ENCODE results near the gene CGN.

- TF ChIP-seq CTCF (IDR thresholded peaks at IDR 0.05; ENCODE audit: insufficient read depth, low read length) = no peak
- TF ChIP-seq POLR2AphosphoS5 (IDR thresholded peaks at IDR 0.05; ENCODE audit: low read depth) = peak; percentile 45
- no peak for TF ChIP-seq GABPA (IDR thresholded peaks at IDR 0.05; ENCODE audit: low read depth)
- no peak for TF ChIP-seq REST (IDR thresholded peaks at IDR 0.05; ENCODE audit: insufficient replicate concordance, low read depth)
- peak; percentile 68; the same call in 1 of the 2 replicates for TF ChIP-seq SPI1 (IDR thresholded peaks at IDR 0.05; ENCODE audit: borderline replicate concordance, low read depth)
Measured at GRCh38 chr1:151461694-151462093, 49.5 kb upstream of the CGN start.

All from HL-60 (cell line).